Measurements from ENCODE around the gene THADA. TPM values are rescaled to one million over a fixed set of nuclear protein-coding genes. Genes with fewer than 3 reads are reported as not detected.

Gene THADA
- total and polyA plus RNA-seq, 2 donors (not counting 1 experiment from before 2014, with no cell fraction given): 9.2 to 36.2 TPM

DNA sequence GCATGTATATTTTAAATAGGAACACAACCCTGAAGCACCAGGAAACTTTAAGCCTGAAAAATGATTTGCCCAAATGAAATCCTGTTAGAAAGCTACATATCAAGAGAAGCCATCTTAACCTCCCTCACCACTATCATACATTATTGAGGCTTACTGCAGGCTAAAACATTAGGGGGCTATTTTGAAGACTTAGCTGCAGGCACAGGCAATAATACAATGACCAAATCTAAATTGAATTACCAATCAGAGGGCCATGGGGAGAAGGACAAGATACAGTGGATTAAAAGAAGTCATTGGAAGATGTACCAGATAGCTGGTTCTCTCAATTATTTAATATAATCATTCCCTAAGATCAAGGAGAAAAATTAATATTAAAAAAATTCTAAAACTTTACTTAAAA lies 73.7 kb downstream of the THADA start:
- peaks cover 6% of the 10 kb centered on the region for H3K4me1 ChIP-seq (ENCODE audit: control insufficient read depth, extremely low read depth, insufficient read depth, low read length)
- no peak overlapping the region for H3K27ac ChIP-seq (ENCODE audit: insufficient read depth, low read length)
- H3K9me3 ChIP-seq (ENCODE audit: control insufficient read depth, insufficient read depth, low read depth, low read length): no peaks in the 10 kb centered on the region
- no peaks in the 10 kb centered on the region for H3K79me2 ChIP-seq (ENCODE audit: control insufficient read depth, insufficient read depth, low read length)
- no peak overlapping the region for H3K4me2 ChIP-seq (ENCODE audit: extremely low read depth, insufficient read depth, low read length)
- no peak overlapping the region for H3K9ac ChIP-seq (ENCODE audit: insufficient read depth, low read length)
- no peaks in the 10 kb centered on the region for H3K36me3 ChIP-seq (ENCODE audit: control insufficient read depth, insufficient read depth, low read length)
- H3K4me3 ChIP-seq (replicated peaks in 1 of 4; ENCODE audit: control extremely low read depth in 1 of 4, insufficient read depth in 1 of 4, low read depth in 3 of 4, low read length in 4 of 4): no peak overlapping the region
- TF ChIP-seq EZH2 (IDR thresholded peaks at IDR 0.05; ENCODE audit: low read length, missing control alignments): no peak
- TF ChIP-seq, protein P1, sequence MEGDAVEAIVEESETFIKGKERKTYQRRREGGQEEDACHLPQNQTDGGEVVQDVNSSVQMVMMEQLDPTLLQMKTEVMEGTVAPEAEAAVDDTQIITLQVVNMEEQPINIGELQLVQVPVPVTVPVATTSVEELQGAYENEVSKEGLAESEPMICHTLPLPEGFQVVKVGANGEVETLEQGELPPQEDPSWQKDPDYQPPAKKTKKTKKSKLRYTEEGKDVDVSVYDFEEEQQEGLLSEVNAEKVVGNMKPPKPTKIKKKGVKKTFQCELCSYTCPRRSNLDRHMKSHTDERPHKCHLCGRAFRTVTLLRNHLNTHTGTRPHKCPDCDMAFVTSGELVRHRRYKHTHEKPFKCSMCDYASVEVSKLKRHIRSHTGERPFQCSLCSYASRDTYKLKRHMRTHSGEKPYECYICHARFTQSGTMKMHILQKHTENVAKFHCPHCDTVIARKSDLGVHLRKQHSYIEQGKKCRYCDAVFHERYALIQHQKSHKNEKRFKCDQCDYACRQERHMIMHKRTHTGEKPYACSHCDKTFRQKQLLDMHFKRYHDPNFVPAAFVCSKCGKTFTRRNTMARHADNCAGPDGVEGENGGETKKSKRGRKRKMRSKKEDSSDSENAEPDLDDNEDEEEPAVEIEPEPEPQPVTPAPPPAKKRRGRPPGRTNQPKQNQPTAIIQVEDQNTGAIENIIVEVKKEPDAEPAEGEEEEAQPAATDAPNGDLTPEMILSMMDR (conservative IDR thresholded peaks at IDR 0.05 in 1 of 2, IDR thresholded peaks at IDR 0.05 in 1 of 2; ENCODE audit: low read depth in 1 of 2, low read length in 2 of 2): no peak
- H2AFZ ChIP-seq (ENCODE audit: low read length): no peak overlapping the region
- no peaks in the 10 kb centered on the region for H4K20me1 ChIP-seq (ENCODE audit: control insufficient read depth, extremely low read depth, insufficient read depth, low read length)
- H3K27me3 ChIP-seq (ENCODE audit: control insufficient read depth, insufficient read depth, low read length): no peaks in the 10 kb centered on the region
- no peak for DNase-seq (ENCODE audit: low read depth in 2 of 2)

DNA sequence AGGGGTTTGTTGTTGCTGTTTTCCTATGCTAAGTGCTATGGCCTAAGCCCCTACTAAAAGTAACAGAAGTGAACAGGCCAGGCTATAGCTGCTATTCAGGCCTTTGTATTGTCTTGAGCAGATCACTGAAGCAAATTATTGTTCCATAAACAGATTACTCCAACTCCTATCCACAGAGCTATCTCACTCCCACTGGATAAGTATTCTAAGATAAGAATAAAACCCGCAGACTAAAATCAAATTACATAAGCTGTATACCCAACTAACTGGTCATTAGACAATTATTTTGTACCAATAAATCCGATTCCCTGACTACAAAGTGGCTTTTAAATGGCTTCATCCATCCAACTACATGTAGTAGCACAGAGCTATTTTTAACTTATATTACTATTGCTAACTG lies 74.3 kb downstream of the THADA start:
- Histone ChIP-seq H3K4me3 (replicated peaks in 1 of 4; ENCODE audit: control extremely low read depth in 1 of 4, insufficient read depth in 1 of 4, low read depth in 3 of 4, low read length in 4 of 4) (no peak overlapping the region), H3K9ac (ENCODE audit: insufficient read depth, low read length) (no peak overlapping the region), H3K9me3 (ENCODE audit: control insufficient read depth, insufficient read depth, low read depth, low read length) (no peaks in the 10 kb centered on the region), H2AFZ (ENCODE audit: low read length) (no peak overlapping the region), H4K20me1 (ENCODE audit: control insufficient read depth, extremely low read depth, insufficient read depth, low read length) (no peaks in the 10 kb centered on the region), H3K27ac (ENCODE audit: insufficient read depth, low read length) (no peak overlapping the region), H3K36me3 (ENCODE audit: control insufficient read depth, insufficient read depth, low read length) (no peaks in the 10 kb centered on the region), H3K4me1 (ENCODE audit: control insufficient read depth, extremely low read depth, insufficient read depth, low read length) (peaks cover 6% of the 10 kb centered on the region), H3K79me2 (ENCODE audit: control insufficient read depth, insufficient read depth, low read length) (no peaks in the 10 kb centered on the region), H3K27me3 (ENCODE audit: control insufficient read depth, insufficient read depth, low read length) (no peaks in the 10 kb centered on the region), H3K4me2 (ENCODE audit: extremely low read depth, insufficient read depth, low read length) (no peak overlapping the region)
- TF ChIP-seq, protein P1 (conservative IDR thresholded peaks at IDR 0.05 in 1 of 2, IDR thresholded peaks at IDR 0.05 in 1 of 2; ENCODE audit: low read depth in 1 of 2, low read length in 2 of 2): no peak
- TF ChIP-seq EZH2 (IDR thresholded peaks at IDR 0.05; ENCODE audit: low read length, missing control alignments): no peak
- DNase-seq (ENCODE audit: low read depth in 2 of 2): no peak

DNA sequence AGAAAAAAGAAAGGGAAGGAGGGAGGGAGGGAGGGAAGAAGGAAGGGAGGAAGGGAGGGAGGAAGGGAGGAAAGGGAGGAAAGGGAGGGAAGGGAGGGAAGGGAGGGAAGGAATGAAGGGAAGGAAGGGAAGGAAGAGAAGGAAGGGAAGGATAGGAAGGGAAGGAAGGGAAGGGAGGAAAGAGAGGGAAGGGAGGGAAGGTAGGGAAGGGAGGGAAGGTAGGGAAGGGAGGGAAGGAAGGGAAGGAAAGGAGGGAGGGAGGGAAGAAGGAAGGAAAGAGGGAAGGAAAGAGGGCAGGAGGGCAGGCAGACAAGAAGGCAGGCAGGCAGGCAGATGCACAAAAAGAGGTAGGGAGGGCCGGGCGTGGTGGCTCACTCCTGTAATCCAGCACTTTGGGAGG lies 74.9 kb downstream of the THADA start:
- H3K9ac ChIP-seq (ENCODE audit: insufficient read depth, low read length): no peak overlapping the region
- no peak overlapping the region for H3K27ac ChIP-seq (ENCODE audit: insufficient read depth, low read length)
- H3K4me3 ChIP-seq (replicated peaks in 1 of 4; ENCODE audit: control extremely low read depth in 1 of 4, insufficient read depth in 1 of 4, low read depth in 3 of 4, low read length in 4 of 4): no peak overlapping the region
- no peaks in the 10 kb centered on the region for H3K79me2 ChIP-seq (ENCODE audit: control insufficient read depth, insufficient read depth, low read length)
- peaks cover 6% of the 10 kb centered on the region for H3K4me1 ChIP-seq (ENCODE audit: control insufficient read depth, extremely low read depth, insufficient read depth, low read length)
- no peaks in the 10 kb centered on the region for H4K20me1 ChIP-seq (ENCODE audit: control insufficient read depth, extremely low read depth, insufficient read depth, low read length)
- H3K9me3 ChIP-seq (ENCODE audit: control insufficient read depth, insufficient read depth, low read depth, low read length): no peaks in the 10 kb centered on the region
- DNase-seq (ENCODE audit: low read depth in 2 of 2): no peak
- no peaks in the 10 kb centered on the region for H3K27me3 ChIP-seq (ENCODE audit: control insufficient read depth, insufficient read depth, low read length)
- H3K4me2 ChIP-seq (ENCODE audit: extremely low read depth, insufficient read depth, low read length): no peak overlapping the region
- H2AFZ ChIP-seq (ENCODE audit: low read length): no peak overlapping the region
- no peak for TF ChIP-seq EZH2 (IDR thresholded peaks at IDR 0.05; ENCODE audit: low read length, missing control alignments)
- TF ChIP-seq, protein P1 (conservative IDR thresholded peaks at IDR 0.05 in 1 of 2, IDR thresholded peaks at IDR 0.05 in 1 of 2; ENCODE audit: low read depth in 1 of 2, low read length in 2 of 2): no peak
- no peaks in the 10 kb centered on the region for H3K36me3 ChIP-seq (ENCODE audit: control insufficient read depth, insufficient read depth, low read length)
